Urinary bladder (tissue), 4 donors: ENCODE measurements around the gene SH2B3. TPM values are rescaled to one million over a fixed set of nuclear protein-coding genes. Genes with fewer than 3 reads are reported as not detected.

Source experiments
- DNase-seq: peaks from one replicate; pipeline ENCODE4 v3.0.0-alpha.2; 2015; ENCODE audit errors: extremely low spot score
- H3K27ac ChIP-seq: one replicate; pipeline ENCODE4 v1.5.1; 2013; ENCODE audit warnings: low read depth, mild to moderate bottlenecking, moderate library complexity
- H3K36me3 ChIP-seq: one replicate; pipeline ENCODE4 v1.6.1; 2013; ENCODE audit warnings: mild to moderate bottlenecking, moderate library complexity; ENCODE audit not compliant: insufficient read depth
- H3K4me1 ChIP-seq: one replicate; pipeline ENCODE4 v1.6.1; 2013; ENCODE audit warnings: mild to moderate bottlenecking, moderate library complexity; ENCODE audit not compliant: insufficient read depth
- H3K4me3 ChIP-seq: one replicate; pipeline ENCODE4 v1.5.1; 2013; ENCODE audit warnings: low read depth, low read length
- WGBS: extraction: QIAGEN DNeasy Blood & Tissue Kit; methylation state at CpG from one replicate; pipeline ENCODE4 v1.1.7; 2013; 5-methylcytosine and 5-hydroxymethylcytosine counted together
- polyA plus RNA-seq: library from polyadenylated mRNA; stranded (reverse); fragments of 200-250 nt; gene quantifications from one replicate; pipeline ENCODE4 v1.2.3, GENCODE V29; 2013
- total RNA-seq: library from RNA; depleted of rRNA; stranded (reverse); fragments of >200 nt; gene quantifications from one replicate; pipeline ENCODE4 v1.2.3, GENCODE V29; 2014
- donor health status: healthy with polysubstance abuse.
- donor health status: healthy.

Gene SH2B3
- total and polyA plus RNA-seq, 2 donors = 12.8 to 15.3 TPM

DNA sequence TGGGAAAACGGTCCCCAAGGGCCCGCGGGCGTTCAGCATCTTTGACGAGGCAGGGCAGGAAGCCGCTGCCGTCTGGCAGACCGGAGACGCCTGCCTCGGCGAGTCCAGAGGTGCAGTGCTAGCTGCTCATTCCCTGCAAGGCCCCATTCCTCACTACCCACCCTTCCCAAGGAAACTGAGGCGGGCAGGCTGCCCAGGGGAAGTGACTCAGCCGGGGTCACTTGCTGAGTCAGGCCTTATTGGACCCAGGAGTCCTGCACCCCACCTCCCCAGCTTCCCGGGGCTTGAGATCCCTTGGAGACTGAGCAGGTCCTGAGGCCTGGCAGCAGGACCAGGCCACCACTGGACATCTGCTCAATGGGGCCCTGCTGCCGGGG is 3.7 kb downstream of the SH2B3 start:
- no peaks in the 10 kb centered on the region for H3K4me1 ChIP-seq
- H3K4me3 ChIP-seq = no peak overlapping the region
- no peaks in the 10 kb centered on the region for H3K36me3 ChIP-seq
- DNase-seq = no peak
- 55% methylated on average over 15 of the region's 15 CpGs for WGBS
- peak overlapping the region; percentile 11 for H3K27ac ChIP-seq

DNA sequence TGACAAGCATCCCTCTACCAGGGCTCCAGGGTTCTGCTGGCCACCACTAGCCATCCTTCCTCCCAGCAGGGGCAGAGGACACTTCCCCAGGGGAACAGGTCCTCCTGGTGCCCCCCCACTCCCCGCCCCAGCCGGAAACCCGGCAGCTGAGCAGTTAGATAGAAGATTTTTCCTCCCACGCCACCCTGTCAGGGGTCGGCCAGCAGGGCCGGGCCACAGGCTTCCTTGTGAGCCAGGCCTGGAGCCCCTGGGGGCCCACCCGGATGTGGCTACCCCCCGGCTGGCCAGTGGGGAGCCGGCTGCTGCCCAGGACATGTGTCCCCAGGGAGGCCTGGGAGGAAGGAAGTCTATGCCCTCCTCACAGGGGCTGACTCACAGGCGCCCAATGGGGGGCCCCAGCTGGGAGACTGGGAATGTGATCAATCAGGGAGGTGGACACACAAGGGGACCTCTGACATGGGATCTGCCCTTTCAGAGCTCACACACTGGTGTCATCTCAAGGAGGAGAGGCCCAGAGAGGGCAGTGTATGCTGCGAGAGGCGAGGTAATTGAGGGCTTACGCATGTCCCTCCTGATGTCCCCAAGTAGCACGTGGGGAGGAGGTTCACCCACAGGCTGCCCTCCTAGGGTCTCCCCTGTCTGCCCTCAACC is 4.2 kb downstream of the SH2B3 start:
- 50% methylated on average over 14 of the region's 14 CpGs for WGBS
- Histone ChIP-seq H3K27ac (peak overlapping the region; percentile 11), H3K4me1 (no peaks in the 10 kb centered on the region), H3K36me3 (no peaks in the 10 kb centered on the region), H3K4me3 (no peak overlapping the region)
- DNase-seq = no peak

DNA sequence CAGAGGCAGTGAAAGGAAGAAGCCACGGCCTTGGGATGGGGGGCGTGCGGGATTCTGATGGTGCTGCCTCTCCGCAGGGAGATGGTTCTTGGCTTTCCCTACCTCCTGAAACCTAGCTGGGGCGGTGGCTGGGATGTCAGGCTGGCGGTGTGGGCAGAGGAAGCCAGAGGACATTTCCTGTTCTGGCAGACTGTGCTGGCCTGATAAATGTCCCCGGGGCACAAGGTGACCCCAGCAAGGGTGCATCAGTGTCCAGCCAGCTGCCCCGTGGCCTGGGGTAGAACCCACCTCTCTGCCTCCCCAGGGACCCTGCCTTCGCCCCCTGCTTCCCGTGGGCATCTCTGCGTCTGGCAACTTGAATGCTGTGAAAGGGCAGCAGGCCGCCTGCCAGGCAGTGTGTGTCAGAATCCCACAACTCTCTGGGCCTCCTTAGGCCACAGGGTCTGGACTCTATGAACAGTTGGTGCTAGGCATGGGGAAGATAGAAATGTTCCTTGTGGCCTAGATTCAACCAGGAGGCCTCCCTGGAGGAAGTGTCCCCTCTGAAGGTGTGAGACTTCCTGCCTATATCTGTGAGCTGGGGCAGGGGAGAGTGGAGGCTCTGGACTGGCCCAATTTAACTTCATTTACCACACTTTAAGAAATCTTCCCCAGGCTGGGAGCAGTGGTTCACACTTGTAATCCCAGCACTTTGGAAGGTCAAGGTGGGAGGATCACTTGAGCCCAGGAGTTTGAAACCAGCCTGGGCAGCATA is 4.9 kb downstream of the SH2B3 start:
- WGBS = 76% methylated on average over 12 of the region's 12 CpGs
- Histone ChIP-seq H3K4me3 (no peak overlapping the region), H3K4me1 (no peaks in the 10 kb centered on the region), H3K27ac (peak overlapping the region; percentile 11), H3K36me3 (no peaks in the 10 kb centered on the region)
- no peak for DNase-seq

DNA sequence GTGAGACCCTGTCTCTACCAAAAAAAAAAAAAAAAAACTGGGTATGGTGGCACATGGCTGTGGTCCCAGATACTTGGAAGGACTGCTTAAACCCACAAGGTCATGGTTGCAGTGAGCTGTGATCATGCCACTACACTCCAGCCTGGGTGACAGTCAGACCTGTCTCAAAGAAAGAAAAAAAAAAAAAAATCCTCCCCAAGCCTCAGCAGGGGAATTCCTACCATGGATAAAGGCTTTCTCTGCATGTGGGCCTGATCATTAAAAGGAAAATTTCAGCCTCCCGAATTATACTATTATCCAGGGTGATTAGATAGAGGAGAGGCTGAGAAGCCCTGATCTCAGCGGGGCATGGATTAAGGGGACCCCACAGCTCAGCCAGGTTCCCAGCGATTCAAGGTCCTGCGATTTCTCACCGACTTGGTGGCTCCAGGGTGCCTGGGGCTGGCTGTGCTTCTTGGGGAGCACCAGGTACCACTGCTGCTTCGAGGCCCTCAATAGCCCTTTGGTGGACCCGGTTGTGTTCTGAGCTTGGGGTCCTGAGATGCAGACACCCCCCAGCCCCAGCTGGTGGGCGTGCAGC is 5.6 kb downstream of the SH2B3 start:
- H3K4me3 ChIP-seq = no peak overlapping the region
- no peaks in the 10 kb centered on the region for H3K36me3 ChIP-seq
- H3K4me1 ChIP-seq = no peaks in the 10 kb centered on the region
- 78% methylated on average over 8 of the region's 8 CpGs for WGBS
- DNase-seq = no peak
- no peak overlapping the region for H3K27ac ChIP-seq

DNA sequence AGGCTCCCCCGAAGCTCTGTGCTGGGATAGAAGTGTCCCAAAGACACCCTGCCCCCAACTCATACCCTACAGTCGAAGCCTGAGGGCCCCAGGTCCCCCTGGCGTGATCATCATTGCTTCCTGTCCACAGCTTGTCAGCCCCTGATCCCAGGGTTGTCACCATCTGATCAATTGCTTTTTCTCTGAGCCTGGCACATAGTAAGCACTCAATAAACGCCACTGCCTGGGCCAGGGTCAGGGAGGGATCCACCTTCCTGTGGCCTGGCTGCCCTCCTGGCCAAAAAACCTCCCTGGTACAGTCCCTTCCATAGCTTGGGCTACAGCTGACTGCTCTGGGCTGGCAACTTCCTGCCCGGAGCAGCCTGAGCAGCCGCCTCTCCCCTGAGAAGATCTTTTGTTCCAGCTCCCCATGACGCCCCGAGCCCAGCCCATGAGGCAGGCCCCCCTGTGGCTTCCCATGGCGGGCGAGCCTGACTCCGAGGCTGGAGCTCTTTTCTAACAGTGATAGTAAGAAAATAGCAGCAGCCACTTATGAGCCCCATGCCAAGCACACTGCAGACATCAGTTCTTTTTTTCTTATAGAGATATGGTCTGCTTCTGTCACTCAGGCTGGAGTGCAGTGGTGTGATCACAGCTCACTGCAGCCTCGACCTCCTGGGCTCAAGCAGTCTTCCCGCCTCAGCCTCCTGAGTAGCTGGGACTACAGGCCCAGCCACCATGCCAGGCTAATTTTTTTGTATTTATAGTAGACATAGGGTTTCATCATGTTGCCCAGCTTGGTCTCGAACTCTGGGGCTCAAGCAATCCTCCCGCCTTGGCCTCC is 6.5 kb downstream of the SH2B3 start:
- Histone ChIP-seq H3K4me3 (no peak overlapping the region), H3K27ac (no peak overlapping the region), H3K4me1 (no peaks in the 10 kb centered on the region), H3K36me3 (no peaks in the 10 kb centered on the region)
- 65% methylated on average over 15 of the region's 15 CpGs for WGBS
- no peak for DNase-seq

DNA sequence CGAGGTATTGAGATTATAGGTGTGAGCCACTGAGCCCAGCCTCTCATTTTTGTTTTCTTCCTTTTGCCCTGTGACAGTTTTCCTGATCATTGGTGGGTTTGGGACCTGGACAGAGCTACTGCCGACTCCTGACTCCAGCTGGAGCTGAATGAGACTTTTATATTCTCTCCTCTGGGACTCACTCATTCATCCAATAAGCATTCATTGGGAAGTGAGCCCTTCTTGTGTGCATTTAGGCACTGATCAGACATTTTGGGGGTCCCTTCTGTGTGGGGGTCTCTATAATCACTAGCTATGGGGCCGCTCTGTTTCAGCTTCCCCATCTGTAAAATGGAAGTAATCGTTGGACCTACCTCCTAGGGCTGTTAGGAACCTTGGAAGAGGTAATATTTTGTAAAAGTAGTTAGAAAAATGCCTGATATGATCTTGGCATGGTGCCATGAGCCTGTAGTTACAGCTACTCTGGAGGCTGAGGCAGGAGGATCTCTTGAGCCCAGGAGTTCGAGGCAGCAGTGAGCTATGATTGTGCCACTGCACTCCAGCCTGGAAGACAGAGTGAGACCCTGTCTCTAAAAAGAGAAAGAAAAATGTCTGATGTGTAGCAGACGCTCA is 7.2 kb downstream of the SH2B3 start:
- no peaks in the 10 kb centered on the region for H3K36me3 ChIP-seq
- no peak overlapping the region for H3K4me3 ChIP-seq
- no peaks in the 10 kb centered on the region for H3K4me1 ChIP-seq
- H3K27ac ChIP-seq = no peak overlapping the region
- 68% methylated on average over 6 of the region's 6 CpGs for WGBS
- no peak for DNase-seq

DNA sequence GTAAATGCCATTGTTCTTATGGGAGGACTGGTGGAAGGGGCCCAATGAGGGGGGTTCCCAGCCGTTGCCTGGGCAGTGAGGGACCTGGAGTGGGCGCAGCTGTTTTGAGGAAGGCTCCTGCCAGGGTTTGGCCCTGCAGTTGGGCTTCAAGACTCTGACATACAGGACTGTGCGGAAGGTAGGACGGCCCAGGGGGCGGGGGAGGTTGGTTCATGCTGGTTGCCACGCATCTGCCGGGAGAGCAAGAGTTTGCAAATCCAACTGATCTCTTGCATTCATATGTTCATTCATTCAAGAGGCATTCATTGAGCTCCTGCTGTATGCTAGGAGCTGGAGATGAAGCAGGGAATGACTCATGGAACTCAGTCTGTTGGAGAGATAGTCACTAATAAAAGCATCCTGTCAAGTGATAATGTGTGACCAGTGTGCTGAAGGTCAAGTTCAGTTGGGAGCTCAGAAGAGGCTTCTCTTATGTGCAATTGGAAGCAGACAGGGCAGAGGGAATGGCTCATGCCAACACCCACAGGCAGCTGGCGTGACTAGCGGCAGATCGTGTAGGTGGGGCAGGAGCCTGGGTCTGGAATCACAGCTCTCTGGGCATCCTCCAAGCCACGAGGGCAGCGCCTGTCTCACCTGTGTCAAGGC is 7.8 kb downstream of the SH2B3 start:
- H3K4me3 ChIP-seq = no peak overlapping the region
- H3K27ac ChIP-seq = no peak overlapping the region
- WGBS = 79% methylated on average over 12 of the region's 12 CpGs
- H3K36me3 ChIP-seq = peaks cover 4% of the 10 kb centered on the region
- no peak for DNase-seq
- H3K4me1 ChIP-seq = no peaks in the 10 kb centered on the region

DNA sequence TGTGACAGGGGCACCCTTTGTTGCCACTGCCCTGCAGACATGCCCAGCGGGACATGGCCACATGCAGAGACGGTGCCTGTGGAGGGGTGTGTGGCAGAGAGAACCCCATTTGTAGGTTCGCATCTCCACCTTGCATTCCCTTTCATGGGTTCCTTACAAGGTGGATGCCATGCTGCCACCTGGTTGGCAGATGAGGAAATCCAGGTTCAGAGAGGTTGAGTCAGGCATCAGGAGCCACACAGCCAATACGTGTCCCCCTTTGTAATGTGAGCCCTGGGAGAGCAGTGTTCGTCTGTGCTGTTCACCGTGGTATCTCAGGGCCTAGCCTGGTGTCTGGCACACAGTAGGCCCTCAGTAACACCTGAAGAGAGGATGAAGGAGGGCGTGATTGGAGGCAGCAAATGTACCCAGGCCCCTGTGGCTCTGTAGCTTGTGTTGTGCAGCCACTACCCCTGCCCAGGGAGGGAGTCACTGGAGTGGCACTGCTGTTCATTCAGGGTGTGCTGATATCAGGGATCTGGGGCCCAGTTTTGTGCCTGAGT is 9.1 kb downstream of the SH2B3 start:
- WGBS = 90% methylated on average over 7 of the region's 7 CpGs
- Histone ChIP-seq H3K36me3 (peaks cover 5% of the 10 kb centered on the region), H3K4me1 (no peaks in the 10 kb centered on the region), H3K27ac (no peak overlapping the region), H3K4me3 (no peak overlapping the region)
- DNase-seq = no peak

DNA sequence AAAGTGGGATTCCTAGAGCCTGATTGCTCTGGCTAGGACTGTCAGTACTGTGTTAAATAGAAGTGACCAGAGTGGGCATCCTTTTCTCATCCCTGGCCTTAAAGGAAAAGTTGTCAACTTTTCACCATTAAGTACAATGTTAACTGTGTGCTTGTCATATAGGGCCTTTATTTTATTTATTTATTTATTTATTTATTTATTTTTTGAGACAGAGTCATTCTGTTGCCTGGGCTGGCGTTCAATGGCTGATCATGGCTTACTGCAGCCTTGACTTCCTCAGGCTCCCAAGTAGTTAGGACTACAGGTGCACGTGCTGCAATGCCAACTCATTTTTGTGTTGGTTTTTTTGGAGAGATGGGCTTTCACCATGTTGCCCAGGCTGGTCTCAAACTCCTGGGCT is 11.6 kb downstream of the SH2B3 start:
- Histone ChIP-seq H3K36me3 (peaks cover 5% of the 10 kb centered on the region), H3K4me3 (no peak overlapping the region), H3K27ac (no peak overlapping the region), H3K4me1 (no peaks in the 10 kb centered on the region)
- DNase-seq = no peak
- 90% methylated on average over 2 of the region's 2 CpGs for WGBS

DNA sequence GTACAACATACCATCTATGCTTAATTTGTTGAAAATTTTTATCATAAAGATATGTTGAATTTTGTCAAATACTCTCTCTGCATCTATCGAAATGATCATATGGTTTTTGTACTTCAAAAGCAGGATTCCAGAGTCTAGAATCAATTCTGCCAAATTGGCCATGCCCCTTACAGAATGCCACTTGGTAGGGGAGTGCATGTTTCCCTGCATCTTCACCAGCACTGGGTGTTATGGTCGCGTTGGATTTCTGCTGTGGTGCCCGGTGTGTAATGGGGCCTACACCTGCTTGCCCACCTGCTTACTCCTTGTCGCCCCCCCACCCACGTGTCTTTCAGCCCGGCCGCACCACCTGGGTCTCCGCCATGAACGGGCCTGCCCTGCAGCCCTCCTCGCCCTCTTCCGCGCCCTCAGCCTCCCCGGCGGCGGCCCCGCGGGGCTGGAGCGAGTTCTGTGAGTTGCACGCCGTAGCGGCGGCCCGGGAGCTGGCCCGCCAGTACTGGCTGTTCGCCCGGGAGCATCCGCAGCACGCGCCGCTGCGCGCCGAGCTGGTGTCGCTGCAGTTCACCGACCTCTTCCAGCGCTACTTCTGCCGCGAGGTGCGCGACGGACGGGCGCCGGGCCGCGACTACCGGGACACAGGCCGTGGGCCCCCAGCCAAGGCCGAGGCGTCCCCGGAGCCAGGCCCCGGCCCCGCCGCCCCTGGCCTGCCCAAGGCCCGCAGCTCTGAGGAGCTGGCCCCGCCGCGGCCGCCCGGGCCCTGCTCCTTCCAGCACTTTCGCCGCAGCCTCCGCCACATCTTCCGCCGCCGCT is 12.3 kb downstream of the SH2B3 start:
- peaks cover 5% of the 10 kb centered on the region for H3K36me3 ChIP-seq
- no peak overlapping the region for H3K27ac ChIP-seq
- H3K4me3 ChIP-seq = no peak overlapping the region
- H3K4me1 ChIP-seq = no peaks in the 10 kb centered on the region
- no peak for DNase-seq
- 93% methylated on average over 67 of the region's 67 CpGs for WGBS

DNA sequence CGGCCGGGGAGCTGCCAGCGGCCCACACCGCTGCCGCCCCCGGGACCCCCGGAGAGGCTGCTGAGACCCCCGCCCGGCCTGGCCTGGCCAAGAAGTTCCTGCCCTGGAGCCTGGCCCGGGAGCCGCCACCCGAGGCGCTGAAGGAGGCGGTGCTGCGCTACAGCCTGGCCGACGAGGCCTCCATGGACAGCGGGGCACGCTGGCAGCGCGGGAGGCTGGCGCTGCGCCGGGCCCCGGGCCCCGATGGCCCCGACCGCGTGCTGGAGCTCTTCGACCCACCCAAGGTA is 12.8 kb downstream of the SH2B3 start:
- peaks cover 5% of the 10 kb centered on the region for H3K36me3 ChIP-seq
- no peaks in the 10 kb centered on the region for H3K4me1 ChIP-seq
- WGBS = 97% methylated on average over 30 of the region's 30 CpGs
- H3K4me3 ChIP-seq = no peak overlapping the region
- H3K27ac ChIP-seq = no peak overlapping the region
- DNase-seq = no peak

DNA sequence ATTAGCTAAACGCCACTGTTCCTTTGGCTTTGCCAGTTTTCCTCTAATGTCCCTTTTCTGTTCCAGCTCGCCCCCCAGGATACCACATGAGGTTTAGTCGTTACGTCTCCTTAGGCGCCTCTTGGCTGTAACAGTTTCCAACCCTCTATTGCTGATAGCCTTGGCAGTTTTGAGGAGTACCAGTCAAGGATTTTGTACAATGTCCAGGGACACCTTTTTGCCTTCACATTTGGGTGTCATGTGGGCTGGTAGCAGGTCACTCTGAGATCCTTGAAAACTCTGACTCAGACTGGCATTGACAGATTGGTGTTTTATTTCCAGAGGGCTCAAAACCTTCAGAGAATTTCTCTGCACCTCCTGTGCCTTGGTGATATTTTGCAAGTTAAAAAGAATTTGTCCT is 14.1 kb downstream of the SH2B3 start:
- peaks cover 5% of the 10 kb centered on the region for H3K36me3 ChIP-seq

More for the DNA sequence above, 14.1 kb downstream of the SH2B3 start:
- WGBS = 93% methylated on average over 5 of the region's 5 CpGs
- H3K4me3 ChIP-seq = no peak overlapping the region
- no peak overlapping the region for H3K27ac ChIP-seq
- H3K4me1 ChIP-seq = no peaks in the 10 kb centered on the region
- no peak for DNase-seq
